Measurements from ENCODE around the gene ZNF467.

ZNF467 gene

DNA sequence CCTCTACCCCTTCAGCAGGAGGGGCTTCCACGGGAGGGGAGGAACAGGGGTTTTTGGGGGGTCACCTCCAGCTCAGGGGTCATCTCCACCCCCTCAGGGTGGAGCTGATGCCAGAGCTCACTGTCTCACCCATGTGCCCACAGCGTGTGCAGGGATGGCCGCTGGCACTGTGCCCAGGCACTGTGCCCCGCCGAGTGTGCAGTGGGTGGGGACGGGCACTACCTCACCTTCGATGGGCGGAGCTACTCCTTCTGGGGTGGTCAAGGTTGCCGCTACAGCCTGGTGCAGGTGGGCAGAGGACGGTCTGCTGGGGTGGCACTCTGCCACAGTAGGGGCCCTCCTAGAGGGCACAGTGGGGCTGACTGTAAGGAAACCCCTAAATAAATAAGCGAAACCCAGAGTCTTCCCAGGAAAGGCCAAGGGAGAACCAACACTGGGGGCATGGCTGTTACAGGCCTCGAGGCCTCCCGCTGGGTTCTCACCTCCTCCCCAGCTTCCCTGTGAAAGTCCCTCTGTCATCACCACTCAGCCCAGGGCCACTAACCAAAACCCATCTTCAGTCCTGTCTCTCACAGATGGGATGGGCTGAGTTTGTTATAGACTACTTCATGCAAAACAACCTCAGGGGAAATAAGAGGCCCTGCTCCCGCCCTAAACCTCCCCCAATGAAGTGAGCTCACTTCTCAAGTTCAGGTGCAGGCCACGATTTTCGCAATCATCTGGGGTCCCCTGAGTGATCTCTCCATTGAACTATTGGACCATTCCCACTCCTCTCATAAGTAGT is 7.4 kb upstream of the ZNF467 start:
- no peak for TF ChIP-seq FOXP2 (optimal IDR thresholded peaks at IDR 0.05; ENCODE audit: borderline replicate concordance, extremely low read depth, extremely low read length, insufficient read depth)
- TF ChIP-seq POLR2AphosphoS5 (IDR thresholded peaks at IDR 0.05; ENCODE audit: low read depth, low read length), result no peak
- no peak for TF ChIP-seq TAF1 (IDR thresholded peaks at IDR 0.05; ENCODE audit: borderline replicate concordance, insufficient read depth, low read length)
- no peak for TF ChIP-seq SIN3A (IDR thresholded peaks at IDR 0.05; ENCODE audit: borderline replicate concordance, insufficient read depth, low read length)
- TF ChIP-seq, protein P1, sequence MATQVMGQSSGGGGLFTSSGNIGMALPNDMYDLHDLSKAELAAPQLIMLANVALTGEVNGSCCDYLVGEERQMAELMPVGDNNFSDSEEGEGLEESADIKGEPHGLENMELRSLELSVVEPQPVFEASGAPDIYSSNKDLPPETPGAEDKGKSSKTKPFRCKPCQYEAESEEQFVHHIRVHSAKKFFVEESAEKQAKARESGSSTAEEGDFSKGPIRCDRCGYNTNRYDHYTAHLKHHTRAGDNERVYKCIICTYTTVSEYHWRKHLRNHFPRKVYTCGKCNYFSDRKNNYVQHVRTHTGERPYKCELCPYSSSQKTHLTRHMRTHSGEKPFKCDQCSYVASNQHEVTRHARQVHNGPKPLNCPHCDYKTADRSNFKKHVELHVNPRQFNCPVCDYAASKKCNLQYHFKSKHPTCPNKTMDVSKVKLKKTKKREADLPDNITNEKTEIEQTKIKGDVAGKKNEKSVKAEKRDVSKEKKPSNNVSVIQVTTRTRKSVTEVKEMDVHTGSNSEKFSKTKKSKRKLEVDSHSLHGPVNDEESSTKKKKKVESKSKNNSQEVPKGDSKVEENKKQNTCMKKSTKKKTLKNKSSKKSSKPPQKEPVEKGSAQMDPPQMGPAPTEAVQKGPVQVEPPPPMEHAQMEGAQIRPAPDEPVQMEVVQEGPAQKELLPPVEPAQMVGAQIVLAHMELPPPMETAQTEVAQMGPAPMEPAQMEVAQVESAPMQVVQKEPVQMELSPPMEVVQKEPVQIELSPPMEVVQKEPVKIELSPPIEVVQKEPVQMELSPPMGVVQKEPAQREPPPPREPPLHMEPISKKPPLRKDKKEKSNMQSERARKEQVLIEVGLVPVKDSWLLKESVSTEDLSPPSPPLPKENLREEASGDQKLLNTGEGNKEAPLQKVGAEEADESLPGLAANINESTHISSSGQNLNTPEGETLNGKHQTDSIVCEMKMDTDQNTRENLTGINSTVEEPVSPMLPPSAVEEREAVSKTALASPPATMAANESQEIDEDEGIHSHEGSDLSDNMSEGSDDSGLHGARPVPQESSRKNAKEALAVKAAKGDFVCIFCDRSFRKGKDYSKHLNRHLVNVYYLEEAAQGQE (IDR thresholded peaks at IDR 0.05; ENCODE audit: insufficient read depth in 1 of 2, low read depth in 2 of 2, low read length in 2 of 2), result no peak

DNA sequence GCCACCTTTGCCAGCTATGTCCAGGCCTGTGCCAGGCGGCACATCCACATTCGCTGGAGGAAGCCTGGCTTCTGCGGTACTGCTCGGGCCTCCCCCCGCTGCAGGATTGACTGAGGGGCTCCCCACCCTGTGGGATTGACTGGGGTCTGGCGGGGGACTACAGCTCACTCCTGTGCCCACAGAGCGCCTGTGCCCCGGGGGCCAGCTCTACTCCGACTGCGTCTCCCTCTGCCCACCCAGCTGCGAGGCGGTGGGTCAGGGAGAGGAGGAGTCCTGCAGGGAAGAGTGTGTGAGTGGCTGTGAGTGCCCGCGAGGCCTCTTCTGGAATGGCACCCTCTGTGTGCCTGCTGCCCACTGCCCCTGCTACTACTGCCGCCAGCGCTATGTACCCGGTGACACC is 6.7 kb upstream of the ZNF467 start:
- no peak for TF ChIP-seq TAF1 (IDR thresholded peaks at IDR 0.05; ENCODE audit: borderline replicate concordance, insufficient read depth, low read length)
- no peak for TF ChIP-seq POLR2AphosphoS5 (IDR thresholded peaks at IDR 0.05; ENCODE audit: low read depth, low read length)
- no peak for TF ChIP-seq FOXP2 (optimal IDR thresholded peaks at IDR 0.05; ENCODE audit: borderline replicate concordance, extremely low read depth, extremely low read length, insufficient read depth)
- TF ChIP-seq, protein P1 (IDR thresholded peaks at IDR 0.05; ENCODE audit: insufficient read depth in 1 of 2, low read depth in 2 of 2, low read length in 2 of 2), result no peak
- no peak for TF ChIP-seq SIN3A (IDR thresholded peaks at IDR 0.05; ENCODE audit: borderline replicate concordance, insufficient read depth, low read length)

DNA sequence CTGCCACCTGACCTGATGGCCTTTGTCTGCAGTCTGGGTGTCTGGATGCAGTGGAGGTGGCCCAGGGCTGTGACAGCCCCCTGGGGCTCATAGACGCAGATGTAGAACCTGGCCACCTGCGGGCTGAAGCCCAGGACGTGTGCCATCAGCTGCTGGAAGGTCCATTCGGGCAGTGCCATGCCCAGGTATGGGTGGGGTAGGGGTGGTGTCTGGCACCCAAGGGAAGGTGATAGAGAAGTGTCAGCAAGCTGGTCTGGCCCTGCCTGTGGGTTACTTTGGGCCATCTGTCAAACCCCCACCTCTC is 6.1 kb upstream of the ZNF467 start:
- no peak for TF ChIP-seq FOXP2 (optimal IDR thresholded peaks at IDR 0.05; ENCODE audit: borderline replicate concordance, extremely low read depth, extremely low read length, insufficient read depth)
- no peak for TF ChIP-seq POLR2AphosphoS5 (IDR thresholded peaks at IDR 0.05; ENCODE audit: low read depth, low read length)
- TF ChIP-seq SIN3A (IDR thresholded peaks at IDR 0.05; ENCODE audit: borderline replicate concordance, insufficient read depth, low read length), result no peak
- no peak for TF ChIP-seq TAF1 (IDR thresholded peaks at IDR 0.05; ENCODE audit: borderline replicate concordance, insufficient read depth, low read length)
- TF ChIP-seq, protein P1 (IDR thresholded peaks at IDR 0.05; ENCODE audit: insufficient read depth in 1 of 2, low read depth in 2 of 2, low read length in 2 of 2), result no peak

DNA sequence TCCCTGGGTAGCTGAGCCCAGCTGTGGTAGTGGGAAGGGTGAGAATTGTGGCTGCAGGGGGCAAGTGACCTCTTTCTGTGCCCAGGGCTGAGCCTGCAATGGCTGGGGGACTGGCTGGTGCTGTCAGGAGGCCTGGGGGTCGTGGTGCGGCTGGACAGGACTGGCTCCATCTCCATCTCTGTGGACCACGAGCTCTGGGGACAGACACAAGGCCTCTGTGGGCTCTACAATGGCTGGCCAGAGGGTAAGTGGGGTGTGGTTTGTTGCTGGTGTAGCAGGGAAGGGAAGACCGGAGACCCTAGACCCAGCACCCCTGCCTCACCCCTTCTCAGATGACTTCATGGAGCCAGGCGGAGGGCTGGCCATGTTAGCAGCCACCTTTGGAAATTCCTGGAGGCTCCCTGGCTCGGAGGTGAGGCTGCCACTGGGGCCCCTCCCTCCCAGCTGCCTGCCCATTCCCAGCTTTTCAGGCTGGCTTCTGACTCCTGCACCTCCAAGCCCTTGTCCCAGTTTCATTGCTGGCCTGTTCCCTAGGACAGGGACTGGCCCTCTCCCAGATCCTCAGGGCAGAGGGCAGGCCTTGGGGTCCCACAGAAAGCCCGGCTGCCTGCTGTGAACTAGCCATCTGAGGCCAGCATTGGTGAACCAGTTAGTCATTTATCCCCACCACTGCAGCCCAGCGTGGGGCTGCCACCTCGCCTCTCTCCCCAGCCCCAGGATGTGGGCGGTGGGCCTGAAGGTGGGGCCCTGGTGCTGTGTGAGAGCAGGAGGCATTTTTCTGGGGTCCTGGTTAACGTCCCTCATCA is 5.5 kb upstream of the ZNF467 start:
- no peak for TF ChIP-seq SIN3A (IDR thresholded peaks at IDR 0.05; ENCODE audit: borderline replicate concordance, insufficient read depth, low read length)
- TF ChIP-seq TAF1 (IDR thresholded peaks at IDR 0.05; ENCODE audit: borderline replicate concordance, insufficient read depth, low read length), result no peak
- TF ChIP-seq POLR2AphosphoS5 (IDR thresholded peaks at IDR 0.05; ENCODE audit: low read depth, low read length), result no peak
- TF ChIP-seq, protein P1 (IDR thresholded peaks at IDR 0.05; ENCODE audit: insufficient read depth in 1 of 2, low read depth in 2 of 2, low read length in 2 of 2), result no peak
- no peak for TF ChIP-seq FOXP2 (optimal IDR thresholded peaks at IDR 0.05; ENCODE audit: borderline replicate concordance, extremely low read depth, extremely low read length, insufficient read depth)
